Stimulated activated naive CD8-positive, alpha-beta T cell treated with anti-CD3 and anti-CD28 coated beads, Interleukin-15, amount 100 ng/mL, for 72 hours (primary cell): ENCODE results near the gene ANKS4B.
"Not testable (repeated sequence)": the region's sequence is repeated elsewhere in the genome, so short reads cannot be mapped to it uniquely, and the experiment has no call there.

Experiments used
- ATAC-seq: fragments of 150-1000 bp; cut with Tn5 transposase; 2 replicates; pipeline ENCODE4 v1.10.0; 2021; ENCODE audit warnings: mild to moderate bottlenecking, moderate library complexity
- DNase-seq, 2 donors: peaks; one replicate each; pipeline ENCODE4 v3.0.0; 2021 to 2022
- H3K27ac Mint-ChIP-seq, 2 donors: one replicate each; pipeline ENCODE4 v1.8.0; 2022; ENCODE audit warnings: mild to moderate bottlenecking in 2 of 2, mixed read lengths in 2 of 2, moderate library complexity in 2 of 2
- H3K27me3 Mint-ChIP-seq: one replicate; pipeline ENCODE4 v1.8.0; 2022; ENCODE audit warnings: mixed read lengths
- H3K4me1 Mint-ChIP-seq: one replicate; pipeline ENCODE4 v1.8.0; 2022; ENCODE audit warnings: mild to moderate bottlenecking, mixed read lengths
- H3K4me3 Mint-ChIP-seq, 2 donors: one replicate each; pipeline ENCODE4 v1.8.0; 2022; ENCODE audit warnings: mild to moderate bottlenecking in 2 of 2, mixed read lengths in 2 of 2, moderate library complexity in 1 of 2
- H3K9me3 Mint-ChIP-seq, 2 donors: one replicate each; pipeline ENCODE4 v1.8.0; 2022; ENCODE audit warnings: mixed read lengths in 2 of 2

The ANKS4B gene

GRCh38 chr16:21285314-21285713, 51.8 kb downstream of the ANKS4B start:
- ATAC-seq (no peak), DNase-seq (no peak)
- Mint-ChIP-seq H3K27me3 (peaks cover 77% of the 10 kb centered on the region), H3K9me3 (peaks cover 0 to 14% of the 10 kb centered on the region in 2 donors), H3K4me3 (no peak overlapping the region), H3K4me1 (peaks cover 12% of the 10 kb centered on the region), H3K27ac (no peak overlapping the region)

GRCh38 chr16:21289789-21290188, 56.3 kb downstream of the ANKS4B start:
- not testable (repeated sequence) for H3K4me3 Mint-ChIP-seq, H3K9me3 Mint-ChIP-seq, ATAC-seq, DNase-seq, H3K27ac Mint-ChIP-seq, H3K4me1 Mint-ChIP-seq
- peaks cover 70% of the 10 kb centered on the region for H3K27me3 Mint-ChIP-seq

GRCh38 chr16:21300309-21301167, 67.0 kb downstream of the ANKS4B start:
- Mint-ChIP-seq H3K4me1 (peaks cover 26% of the 10 kb centered on the region), H3K27me3 (peaks cover 56% of the 10 kb centered on the region), H3K27ac (peak overlapping the region; percentile 41 to 77), H3K9me3 (no peaks in the 10 kb centered on the region), H3K4me3 (peak overlapping the region; percentile 94 to 97)
- DNase-seq (peak; percentile 39 to 53), ATAC-seq (peak; percentile 80)

GRCh38 chr16:21301168-21301894, 67.8 kb downstream of the ANKS4B start:
- peaks cover 26% of the 10 kb centered on the region for H3K4me1 Mint-ChIP-seq
- H3K9me3 Mint-ChIP-seq, result no peaks in the 10 kb centered on the region
- H3K27me3 Mint-ChIP-seq, result peaks cover 63% of the 10 kb centered on the region
- ATAC-seq, result peak; percentile 74
- peak overlapping the region; percentile 94 to 97 for H3K4me3 Mint-ChIP-seq
- DNase-seq, result peak; percentile 40 to 50
- H3K27ac Mint-ChIP-seq, result peak overlapping the region; percentile 41 to 77

- H3K27me3 Mint-ChIP-seq, result peaks cover 63% of the 10 kb centered on the region
- no peaks in the 10 kb centered on the region for H3K9me3 Mint-ChIP-seq
Observed at GRCh38 chr16:21301895-21302291, 68.4 kb downstream of the ANKS4B start.

GRCh38 chr16:21302454-21302853, 69.0 kb downstream of the ANKS4B start:
- H3K9me3 Mint-ChIP-seq, result no peaks in the 10 kb centered on the region
- ATAC-seq (no peak), DNase-seq (no peak)
- no peak overlapping the region for H3K27ac Mint-ChIP-seq
- H3K4me1 Mint-ChIP-seq, result peaks cover 26% of the 10 kb centered on the region
- peaks cover 63% of the 10 kb centered on the region for H3K27me3 Mint-ChIP-seq
- H3K4me3 Mint-ChIP-seq, result no peak overlapping the region

More at GRCh38 chr16:21301895-21302291, 68.4 kb downstream of the ANKS4B start:
- Mint-ChIP-seq H3K4me1 (peaks cover 26% of the 10 kb centered on the region), H3K27ac (peak overlapping the region in 1 of 2 donors; percentile 64), H3K4me3 (peak overlapping the region; percentile 94 to 97)
- no peak for DNase-seq
- ATAC-seq, result no peak

- Mint-ChIP-seq H3K4me1 (peaks cover 26% of the 10 kb centered on the region), H3K4me3 (no peak overlapping the region), H3K27me3 (peaks cover 65% of the 10 kb centered on the region), H3K9me3 (no peaks in the 10 kb centered on the region), H3K27ac (no peak overlapping the region)
- ATAC-seq, result no peak
- no peak for DNase-seq
Observed at GRCh38 chr16:21302898-21303528, 69.5 kb downstream of the ANKS4B start.
